ENCODE data around the gene TMEM229B.

TMEM229B gene

DNA sequence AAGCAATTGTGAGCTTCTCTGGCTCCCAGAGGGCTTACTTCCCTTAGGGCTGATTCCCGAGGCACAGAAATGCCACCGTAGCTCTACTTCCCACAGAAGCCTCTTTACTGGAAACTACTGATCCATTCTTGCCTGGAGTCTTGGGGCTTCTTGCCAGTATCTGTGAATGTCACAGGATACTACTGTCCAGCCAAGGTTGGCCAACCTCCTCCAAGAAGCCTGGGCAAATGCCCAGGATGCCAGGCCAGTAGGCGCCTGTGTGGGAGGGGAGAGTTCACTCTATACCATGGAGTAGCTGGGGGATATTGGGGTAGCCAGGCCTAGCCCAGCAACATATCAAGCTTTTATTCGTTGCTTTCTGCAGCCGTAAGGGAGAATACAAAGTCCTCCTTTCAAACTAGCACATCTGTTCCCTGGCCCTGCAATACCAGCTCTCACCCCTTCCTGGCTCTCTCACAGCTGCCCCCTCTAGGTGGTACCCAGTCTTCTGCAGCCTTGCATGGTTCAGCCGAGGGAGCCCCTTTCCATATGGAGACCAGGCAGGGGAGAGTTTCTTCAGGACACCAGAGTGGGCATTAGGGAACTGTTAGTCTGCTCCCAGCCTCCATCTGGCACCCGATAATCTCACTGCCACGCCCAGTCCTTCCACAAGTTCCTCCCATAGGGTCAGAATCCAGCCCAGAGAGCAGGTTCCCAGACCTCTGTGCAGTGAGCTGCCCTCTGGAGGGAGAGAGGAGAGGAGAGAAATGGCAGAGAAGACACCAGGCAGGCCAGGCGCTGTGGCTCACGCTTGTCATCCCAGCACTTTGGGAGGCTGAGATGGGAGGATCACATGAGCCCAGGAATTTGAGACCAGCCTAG lies 52.3 kb downstream of the TMEM229B start:
- H3K9me3 Mint-ChIP-seq: no peaks in the 10 kb centered on the region
- H3K36me3 Mint-ChIP-seq: no peaks in the 10 kb centered on the region
- no peak overlapping the region for H3K27ac Mint-ChIP-seq
- no peaks in the 10 kb centered on the region for H3K4me1 Mint-ChIP-seq
- no peak for ATAC-seq
- H3K4me3 Mint-ChIP-seq: no peak overlapping the region
- no peak for DNase-seq (ENCODE audit: low spot score in 2 of 2)

- DNase-seq (ENCODE audit: low spot score in 2 of 2) (no peak), ATAC-seq (no peak)
- H3K27ac Mint-ChIP-seq: no peak overlapping the region
- no peaks in the 10 kb centered on the region for H3K9me3 Mint-ChIP-seq
- no peaks in the 10 kb centered on the region for H3K36me3 Mint-ChIP-seq
- no peaks in the 10 kb centered on the region for H3K4me1 Mint-ChIP-seq
- no peak overlapping the region for H3K4me3 Mint-ChIP-seq
Observed at GRCh38 chr14:67435603-67436002, 52.9 kb downstream of the TMEM229B start.

DNA sequence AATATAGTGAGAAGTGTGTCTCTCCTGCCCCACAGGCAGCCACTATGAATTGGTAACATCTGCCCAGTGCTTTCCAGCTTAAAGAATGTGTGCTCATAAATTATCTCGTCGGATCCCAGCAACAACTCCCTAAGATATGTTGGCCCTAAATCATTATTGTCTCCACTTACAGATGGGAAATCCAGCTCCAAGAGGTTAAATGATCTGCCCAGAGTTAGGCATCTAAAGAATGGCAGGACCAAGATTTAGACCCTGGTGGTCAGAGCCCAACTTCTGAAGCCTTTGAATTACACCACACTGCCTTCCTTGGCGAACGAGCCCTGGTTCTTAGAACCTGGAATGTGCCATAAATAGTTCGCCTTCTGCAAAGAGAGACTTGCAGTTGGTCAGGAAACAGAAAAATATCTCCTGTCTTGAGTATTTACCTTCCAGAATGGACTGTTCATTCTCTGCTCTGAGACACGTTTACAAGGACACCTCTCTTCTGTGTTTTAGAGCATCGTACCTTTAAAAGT lies 56.4 kb downstream of the TMEM229B start:
- no peak overlapping the region for H3K27ac Mint-ChIP-seq
- H3K9me3 Mint-ChIP-seq: no peaks in the 10 kb centered on the region
- H3K36me3 Mint-ChIP-seq: no peaks in the 10 kb centered on the region
- ATAC-seq: no peak
- no peak overlapping the region for H3K4me3 Mint-ChIP-seq
- no peaks in the 10 kb centered on the region for H3K4me1 Mint-ChIP-seq
- DNase-seq (ENCODE audit: low spot score in 2 of 2): no peak

DNA sequence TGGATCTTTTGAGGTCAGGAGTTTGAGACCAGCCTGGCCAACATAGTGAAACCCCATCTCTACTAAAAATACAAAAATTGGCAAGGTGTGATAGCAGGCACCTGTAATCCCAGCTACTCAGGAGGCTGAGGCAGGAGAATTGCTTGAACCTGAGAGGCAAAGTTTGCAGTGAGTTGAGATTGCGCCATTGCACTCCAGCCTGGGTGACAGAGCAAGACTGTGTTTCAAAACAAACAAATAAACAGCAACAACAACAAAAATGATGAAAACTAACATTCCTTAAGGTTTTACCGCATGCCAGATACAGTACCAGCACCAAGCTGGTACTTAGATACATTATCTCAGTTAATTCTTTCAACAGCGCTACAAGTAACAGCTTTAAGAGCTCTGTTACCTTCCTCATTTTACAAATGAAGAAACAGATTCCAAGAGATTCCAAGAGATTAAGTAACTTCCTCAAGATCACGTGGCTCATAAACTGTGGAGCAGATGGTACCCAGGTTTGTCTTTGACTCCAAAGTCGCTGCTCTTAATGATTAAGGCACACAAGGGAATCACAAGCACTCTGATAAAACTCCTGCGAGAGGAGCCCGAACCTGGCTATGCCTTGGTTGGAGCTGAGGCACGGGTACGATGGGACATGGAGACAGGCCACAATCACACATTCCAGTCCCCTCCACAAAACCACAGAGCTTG lies 58.9 kb downstream of the TMEM229B start:
- H3K4me1 Mint-ChIP-seq: peaks cover 5% of the 10 kb centered on the region
- no peak for ATAC-seq
- H3K9me3 Mint-ChIP-seq: no peaks in the 10 kb centered on the region

GRCh38 chr14:67428501-67429031 lies 60.0 kb downstream of the TMEM229B start:
- Mint-ChIP-seq H3K4me3 (no peak overlapping the region), H3K4me1 (peaks cover 5% of the 10 kb centered on the region), H3K9me3 (no peaks in the 10 kb centered on the region), H3K36me3 (no peaks in the 10 kb centered on the region), H3K27ac (no peak overlapping the region)
- ATAC-seq (no peak), DNase-seq (ENCODE audit: low spot score in 2 of 2) (no peak)

More for the DNA sequence above, 58.9 kb downstream of the TMEM229B start:
- no peak overlapping the region for H3K4me3 Mint-ChIP-seq
- no peaks in the 10 kb centered on the region for H3K36me3 Mint-ChIP-seq
- no peak for DNase-seq (ENCODE audit: low spot score in 2 of 2)
- no peak overlapping the region for H3K27ac Mint-ChIP-seq

DNA sequence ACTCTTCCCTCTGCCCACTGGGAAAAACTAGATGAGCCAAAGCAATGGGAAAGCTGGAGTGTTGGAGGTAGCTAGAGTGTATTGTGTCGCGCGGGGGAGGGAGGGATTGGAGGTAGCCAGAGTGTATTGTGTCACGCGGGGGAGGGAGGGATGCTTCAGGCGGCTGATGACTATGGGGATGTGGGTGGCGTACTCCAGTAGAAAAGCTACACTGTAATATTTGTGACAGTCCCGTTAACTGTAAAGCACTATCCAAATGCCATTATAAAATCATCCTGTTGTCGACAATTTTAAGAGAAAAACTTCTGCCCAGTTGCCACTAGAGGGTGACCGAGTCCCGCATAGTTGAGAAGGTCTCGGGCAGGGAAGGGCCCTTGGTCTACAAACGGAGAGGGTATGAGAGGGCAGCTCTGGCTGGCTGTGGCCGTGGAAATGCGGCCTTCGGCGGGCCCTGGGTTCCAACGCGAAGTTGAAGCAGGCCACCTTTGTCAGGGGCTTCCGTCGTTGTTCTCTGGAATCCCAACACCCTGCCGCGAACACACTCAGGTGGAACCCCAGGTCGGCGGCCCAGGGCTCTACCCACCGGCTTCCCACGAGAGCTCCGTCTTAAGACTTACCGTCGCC lies 61.4 kb downstream of the TMEM229B start:
- Mint-ChIP-seq H3K4me3 (no peak overlapping the region), H3K27ac (no peak overlapping the region), H3K9me3 (no peaks in the 10 kb centered on the region), H3K36me3 (no peaks in the 10 kb centered on the region), H3K4me1 (peaks cover 5% of the 10 kb centered on the region)
- ATAC-seq (peak; percentile 83), DNase-seq (ENCODE audit: low spot score in 2 of 2) (peak; percentile 36 to 79)

DNA sequence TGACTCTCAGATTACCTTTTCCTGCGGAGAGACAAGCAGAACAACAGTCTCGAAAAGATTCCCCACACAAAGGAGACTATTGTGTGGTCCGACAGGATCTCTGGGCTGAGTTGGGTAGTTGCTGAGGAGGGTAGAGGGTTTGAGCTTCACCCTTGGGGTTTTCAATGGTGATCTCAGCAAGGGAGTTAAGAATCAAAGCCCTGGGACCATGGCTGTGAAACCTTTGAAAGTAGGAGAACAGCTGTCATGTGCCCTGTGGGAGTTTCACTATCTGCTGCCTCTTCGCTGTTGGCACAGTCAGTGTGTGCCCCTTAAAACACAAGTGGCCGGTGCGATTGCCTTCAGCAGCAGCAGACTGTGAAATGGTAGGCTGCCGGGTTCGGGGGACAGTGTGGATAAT lies 62.4 kb downstream of the TMEM229B start:
- no peaks in the 10 kb centered on the region for H3K9me3 Mint-ChIP-seq
- H3K27ac Mint-ChIP-seq: no peak overlapping the region
- no peaks in the 10 kb centered on the region for H3K36me3 Mint-ChIP-seq
- H3K4me3 Mint-ChIP-seq: no peak overlapping the region
- ATAC-seq: no peak
- peaks cover 5% of the 10 kb centered on the region for H3K4me1 Mint-ChIP-seq
- no peak for DNase-seq (ENCODE audit: low spot score in 2 of 2)

DNA sequence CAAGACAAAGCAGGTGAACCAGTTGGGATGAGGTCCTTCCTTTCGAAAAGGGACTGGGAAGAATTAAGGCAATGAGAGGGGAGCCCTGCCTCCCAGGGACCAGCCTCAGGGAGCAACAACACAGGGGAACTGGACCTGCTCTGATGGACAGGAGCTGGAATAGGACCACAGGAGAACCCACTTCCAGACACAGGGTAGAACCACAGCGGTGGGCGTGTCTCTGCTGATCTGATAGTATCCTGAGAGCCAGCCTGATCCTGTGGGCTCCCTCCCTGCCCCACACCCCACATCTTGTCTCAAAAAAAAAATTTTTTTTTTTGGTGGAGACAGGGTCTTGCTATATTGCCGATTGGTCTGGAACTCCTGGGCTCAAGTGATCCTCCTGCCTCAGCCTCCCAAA lies 62.9 kb downstream of the TMEM229B start:
- Mint-ChIP-seq H3K4me3 (no peak overlapping the region), H3K9me3 (no peaks in the 10 kb centered on the region), H3K36me3 (no peaks in the 10 kb centered on the region), H3K4me1 (peaks cover 5% of the 10 kb centered on the region), H3K27ac (no peak overlapping the region)
- ATAC-seq (no peak), DNase-seq (ENCODE audit: low spot score in 2 of 2) (no peak)

- Mint-ChIP-seq H3K36me3 (no peaks in the 10 kb centered on the region), H3K4me3 (no peak overlapping the region), H3K4me1 (peaks cover 5% of the 10 kb centered on the region), H3K9me3 (no peaks in the 10 kb centered on the region), H3K27ac (no peak overlapping the region)
- DNase-seq (ENCODE audit: low spot score in 2 of 2): no peak
- no peak for ATAC-seq
Observed at GRCh38 chr14:67424539-67424938, 64.0 kb downstream of the TMEM229B start.

DNA sequence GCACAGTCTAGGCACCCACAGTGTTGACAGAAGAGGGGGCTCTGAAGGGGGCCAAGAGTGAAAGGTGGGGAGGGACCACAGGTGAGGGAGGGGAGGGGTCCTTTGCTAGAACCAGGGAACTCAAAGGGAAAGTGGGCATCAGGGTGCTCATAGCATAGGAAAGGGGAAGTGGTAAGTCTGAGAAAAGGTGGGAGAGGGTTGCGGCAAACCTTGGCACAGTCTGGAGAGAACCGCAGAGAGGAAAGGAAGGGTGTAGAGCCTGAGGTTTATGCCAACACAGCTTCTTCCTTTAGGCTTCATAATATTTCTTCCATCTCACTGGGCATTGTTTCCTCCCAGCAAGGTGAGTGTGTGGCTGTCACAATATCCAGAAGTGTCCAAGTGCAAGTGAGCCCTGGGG lies 65.1 kb downstream of the TMEM229B start:
- ATAC-seq (no peak), DNase-seq (ENCODE audit: low spot score in 2 of 2) (no peak)
- Mint-ChIP-seq H3K9me3 (no peaks in the 10 kb centered on the region), H3K27ac (no peak overlapping the region), H3K4me3 (no peak overlapping the region), H3K4me1 (peaks cover 5% of the 10 kb centered on the region), H3K36me3 (no peaks in the 10 kb centered on the region)

DNA sequence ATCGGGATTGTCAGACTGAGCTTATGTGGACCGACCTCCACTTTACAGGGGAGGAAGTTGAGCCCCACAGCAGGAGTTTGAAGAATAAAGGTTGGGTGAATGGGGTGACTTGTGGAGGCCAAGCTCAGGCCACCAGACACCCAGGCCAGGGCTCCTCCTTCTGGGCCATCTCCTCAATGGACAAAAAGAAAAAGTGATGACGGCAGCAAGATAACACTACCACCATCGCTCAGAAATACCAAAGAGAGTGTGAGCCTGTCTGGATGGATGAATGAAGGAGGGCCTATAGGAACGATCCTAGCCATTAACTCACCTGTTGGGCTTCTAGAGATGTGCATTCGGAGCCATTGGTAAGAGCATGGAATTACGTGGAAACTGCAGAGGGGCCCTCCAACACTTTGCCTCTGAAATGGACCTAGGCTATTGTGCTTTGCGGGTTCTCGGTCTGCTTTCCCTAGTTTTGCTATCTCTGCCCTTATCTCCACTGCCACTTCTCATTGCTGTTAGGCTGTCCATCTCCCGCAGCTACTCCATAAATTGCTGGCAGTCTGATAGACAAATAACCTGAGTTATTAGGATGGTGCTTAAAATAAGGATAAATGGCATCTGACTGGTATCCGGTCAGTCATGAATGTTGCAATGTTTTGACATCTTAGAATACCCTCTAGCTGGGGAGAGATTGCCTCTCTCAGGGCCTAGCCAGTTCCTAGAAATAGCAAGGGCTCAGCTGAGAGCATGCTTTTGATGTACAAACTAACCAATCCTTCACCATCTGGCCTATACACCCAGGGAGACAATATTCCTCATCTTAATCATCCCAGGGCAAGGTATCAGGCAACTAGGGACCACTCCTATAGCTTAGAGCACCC lies 66.9 kb downstream of the TMEM229B start:
- H3K9me3 Mint-ChIP-seq: no peaks in the 10 kb centered on the region
- no peaks in the 10 kb centered on the region for H3K36me3 Mint-ChIP-seq
- H3K27ac Mint-ChIP-seq: no peak overlapping the region
- H3K4me1 Mint-ChIP-seq: peaks cover under 1% of the 10 kb centered on the region
- H3K4me3 Mint-ChIP-seq: no peak overlapping the region
- ATAC-seq: no peak
- DNase-seq (ENCODE audit: low spot score in 2 of 2): no peak
